NCI-H524 treated with DMSO at 0.1 percent for 48 hours (cell line): ENCODE measurements around the gene GULP1.

ENCODE experiments used
- DNase-seq: peaks from one replicate; lab custom pipeline; 2025; lab: John Stamatoyannopoulos, UW

Gene GULP1

GRCh38 chr2:188477564-188478103 is 186.0 kb downstream of the GULP1 start:
- DNase-seq: no peak

GRCh38 chr2:188478724-188479123 is 187.1 kb downstream of the GULP1 start:
- no peak for DNase-seq

- no peak for DNase-seq
Observed at GRCh38 chr2:188481474-188481873, 189.8 kb downstream of the GULP1 start.

- DNase-seq: no peak
Observed at GRCh38 chr2:188485496-188485895, 193.8 kb downstream of the GULP1 start.

DNA sequence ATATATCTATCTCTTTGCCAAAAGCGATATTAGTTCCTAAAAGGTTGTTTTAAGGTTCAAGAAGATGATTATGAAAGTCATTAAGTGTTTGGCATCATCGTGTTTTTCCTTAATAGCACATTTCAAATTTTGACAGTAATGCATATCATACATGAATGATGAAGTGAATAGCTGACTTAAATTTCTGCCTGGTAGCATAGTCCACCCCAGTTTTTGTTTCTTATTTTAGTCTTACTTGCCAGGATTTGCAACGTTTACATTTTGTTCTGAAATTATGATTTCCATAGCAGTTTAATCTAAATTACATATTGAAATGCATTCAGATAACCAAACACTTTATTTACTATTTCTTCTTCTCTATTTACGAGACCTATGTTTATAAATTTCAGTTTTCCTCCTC is 201.1 kb downstream of the GULP1 start:
- DNase-seq: no peak

- no peak for DNase-seq
Observed at GRCh38 chr2:188494906-188495305, 203.2 kb downstream of the GULP1 start.

- DNase-seq: no peak
Observed at GRCh38 chr2:188495969-188496431, 204.3 kb downstream of the GULP1 start.

DNA sequence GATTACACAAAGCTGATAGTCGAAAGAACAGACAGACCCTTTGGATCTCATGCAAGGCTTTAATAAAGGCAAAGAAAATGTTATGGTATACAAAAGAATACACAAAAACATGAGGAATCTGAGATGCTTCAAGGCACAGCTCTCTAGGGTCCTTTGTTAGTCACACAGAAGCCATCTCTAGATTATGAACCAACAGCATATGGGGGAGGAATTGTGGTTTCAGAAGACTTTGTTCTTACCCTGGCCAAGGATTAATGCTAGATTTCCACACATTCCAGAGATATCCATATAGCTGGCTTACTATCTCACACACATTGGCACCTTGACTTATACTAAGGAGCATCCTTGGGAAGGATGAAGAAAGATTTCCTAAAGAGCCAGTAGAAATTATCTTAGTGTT is 206.1 kb downstream of the GULP1 start:
- DNase-seq: no peak

- no peak for DNase-seq
Observed at GRCh38 chr2:188503975-188504374, 212.3 kb downstream of the GULP1 start.

GRCh38 chr2:188506843-188507242 is 215.2 kb downstream of the GULP1 start:
- no peak for DNase-seq

- DNase-seq: no peak
Observed at GRCh38 chr2:188511346-188511745, 219.7 kb downstream of the GULP1 start.

- no peak for DNase-seq
Observed at GRCh38 chr2:188512456-188512855, 220.8 kb downstream of the GULP1 start.

DNA sequence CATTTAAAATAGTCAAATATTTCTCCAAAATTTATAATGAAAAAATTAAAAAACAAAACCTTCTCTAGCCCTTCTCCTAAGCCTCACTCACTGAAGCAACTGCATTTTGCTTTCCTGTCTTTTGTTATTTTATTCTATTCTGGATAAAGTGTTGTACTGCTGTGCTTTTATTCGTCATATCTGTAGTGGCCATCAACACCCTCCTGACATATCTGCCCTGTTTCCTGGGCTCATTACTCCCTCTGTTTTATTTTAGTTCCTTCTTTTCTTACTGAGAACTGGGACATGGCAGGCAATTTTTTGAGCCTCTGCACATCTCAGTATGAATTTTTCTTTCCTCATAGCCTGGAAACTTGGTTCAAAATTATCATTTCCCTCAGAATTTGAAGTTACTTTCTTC is 224.2 kb downstream of the GULP1 start:
- no peak for DNase-seq

GRCh38 chr2:188517549-188518215 is 226.0 kb downstream of the GULP1 start:
- DNase-seq: no peak

DNA sequence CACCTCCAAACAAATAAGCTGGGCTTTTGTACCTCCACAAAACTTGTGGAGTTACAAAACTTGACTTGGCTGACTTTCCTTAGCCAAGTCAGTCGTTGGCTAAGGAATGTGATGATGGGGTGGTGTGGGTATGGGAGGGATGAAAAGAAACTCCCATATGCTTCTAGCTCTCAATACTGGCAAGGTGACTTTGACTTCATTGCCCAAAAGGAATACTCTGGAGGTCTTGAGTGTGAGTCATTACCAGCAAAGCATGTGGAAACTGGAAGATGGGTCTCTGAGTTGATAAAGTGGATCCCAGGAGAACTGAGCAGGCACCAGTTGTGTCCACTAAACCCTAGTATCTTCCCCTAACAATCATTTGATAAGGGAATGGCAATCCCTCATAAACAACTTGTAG is 226.7 kb downstream of the GULP1 start:
- DNase-seq: no peak

DNA sequence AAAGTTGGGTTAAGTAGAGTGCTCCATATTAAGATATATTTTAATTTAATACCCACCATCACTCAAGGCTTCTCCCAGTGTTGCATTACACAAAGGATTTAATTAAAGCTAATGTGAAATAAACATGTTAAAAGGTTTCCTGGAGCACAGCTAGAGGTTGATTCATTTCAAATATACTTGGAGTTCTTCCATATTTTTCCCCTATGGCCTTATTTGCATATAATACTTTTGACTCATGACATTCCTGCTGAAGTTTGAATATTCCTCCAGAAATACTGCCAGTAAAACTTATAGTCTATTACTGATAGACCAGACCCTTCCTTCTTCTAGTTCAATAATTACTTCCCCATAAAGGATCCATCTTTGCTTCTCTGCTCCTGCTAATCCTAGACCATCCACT is 227.5 kb downstream of the GULP1 start:
- DNase-seq: no peak

DNA sequence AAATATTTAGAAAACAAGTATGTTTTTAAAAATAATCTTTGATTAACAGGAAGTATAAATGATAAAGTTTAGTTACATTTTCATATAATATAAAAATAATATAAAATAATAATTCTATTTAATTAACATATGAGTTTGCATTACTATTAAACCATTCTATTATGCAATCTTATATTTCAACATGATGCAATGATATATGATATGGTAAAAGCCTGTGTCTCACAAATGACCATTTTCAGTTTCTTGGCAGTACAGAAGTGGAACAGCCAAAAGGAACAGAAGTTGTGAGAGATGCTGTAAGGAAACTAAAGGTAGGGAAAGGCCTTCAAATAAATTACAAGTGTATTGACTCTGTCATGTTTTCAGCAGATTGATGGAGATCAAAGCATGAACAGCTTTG is 230.8 kb downstream of the GULP1 start:
- no peak for DNase-seq

DNA sequence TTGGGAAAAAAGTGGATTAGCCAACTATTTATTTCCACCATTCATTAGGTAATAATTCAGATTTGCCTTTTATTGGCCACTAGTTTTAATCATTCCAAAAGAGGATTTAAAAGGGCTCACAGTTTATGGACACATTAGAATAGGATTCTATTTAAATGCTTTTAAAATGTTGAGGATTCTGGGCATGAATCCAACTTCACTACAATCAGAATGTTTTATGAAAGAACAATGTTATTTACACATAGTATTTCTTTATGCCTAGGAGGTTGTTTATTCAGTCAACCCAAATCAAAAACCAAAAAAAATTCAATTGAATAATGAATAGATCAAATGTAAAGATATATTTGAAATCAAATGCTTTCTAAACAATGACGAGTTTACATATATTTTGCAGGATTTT is 232.2 kb downstream of the GULP1 start:
- DNase-seq: no peak

GRCh38 chr2:188524519-188525113 is 232.9 kb downstream of the GULP1 start:
- no peak for DNase-seq

DNA sequence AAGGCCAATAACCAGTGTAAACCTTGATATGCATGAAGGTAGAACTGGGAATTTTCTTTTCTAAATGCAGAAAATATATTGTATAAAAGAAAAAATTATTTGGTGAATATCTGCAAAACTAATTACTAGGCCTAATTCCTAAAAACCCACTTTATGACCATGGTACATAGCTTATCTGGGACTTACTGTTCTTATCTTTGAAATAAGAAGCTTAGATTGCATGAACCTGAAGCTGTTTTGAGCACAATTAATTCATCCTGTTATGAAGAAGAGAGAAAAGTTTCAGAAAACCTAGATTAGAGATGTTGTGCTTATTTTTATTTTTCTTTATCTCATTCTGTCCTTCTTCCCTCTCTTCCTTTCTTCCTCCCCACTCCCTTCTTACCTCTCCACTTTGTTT is 235.0 kb downstream of the GULP1 start:
- DNase-seq: no peak

DNA sequence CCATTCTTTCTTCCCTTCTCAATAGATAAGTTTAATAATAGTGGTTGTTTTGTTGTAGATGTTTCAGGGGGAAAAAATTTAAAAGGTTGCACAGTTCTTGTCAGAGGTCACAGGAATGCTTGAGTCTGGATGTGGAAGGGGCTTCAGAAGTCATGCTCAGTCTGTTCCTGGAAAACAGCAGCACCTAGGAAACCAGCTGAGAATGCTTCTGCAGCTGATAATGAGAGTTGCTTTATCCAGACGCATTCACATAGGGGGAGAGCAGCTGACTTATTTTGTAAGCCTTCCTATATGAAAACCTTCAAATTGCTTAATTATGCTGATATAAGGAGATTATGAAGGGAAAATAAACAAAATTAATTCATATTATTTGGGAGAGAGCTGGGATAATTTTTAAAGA is 235.5 kb downstream of the GULP1 start:
- DNase-seq: no peak

DNA sequence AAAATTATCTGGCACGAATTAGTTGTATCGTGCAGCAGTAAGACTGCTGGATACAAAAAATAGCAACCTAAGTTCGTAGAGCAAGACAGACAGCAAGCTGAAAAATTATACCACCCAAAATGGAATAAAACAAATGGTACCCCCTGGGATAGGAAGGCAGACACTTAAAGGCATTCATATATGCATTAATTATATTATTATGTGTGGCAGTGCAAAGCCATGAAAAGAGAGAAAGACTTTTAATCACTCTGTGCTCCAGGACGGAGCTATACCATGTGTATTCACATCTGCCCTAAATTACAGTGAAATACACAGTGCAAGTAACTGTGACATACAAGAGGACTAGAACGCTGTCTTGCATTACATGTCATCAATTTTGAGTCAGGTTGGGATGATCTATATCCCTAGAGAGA is 235.9 kb downstream of the GULP1 start:
- no peak for DNase-seq

- no peak for DNase-seq
Observed at GRCh38 chr2:188529710-188530109, 238.0 kb downstream of the GULP1 start.

DNA sequence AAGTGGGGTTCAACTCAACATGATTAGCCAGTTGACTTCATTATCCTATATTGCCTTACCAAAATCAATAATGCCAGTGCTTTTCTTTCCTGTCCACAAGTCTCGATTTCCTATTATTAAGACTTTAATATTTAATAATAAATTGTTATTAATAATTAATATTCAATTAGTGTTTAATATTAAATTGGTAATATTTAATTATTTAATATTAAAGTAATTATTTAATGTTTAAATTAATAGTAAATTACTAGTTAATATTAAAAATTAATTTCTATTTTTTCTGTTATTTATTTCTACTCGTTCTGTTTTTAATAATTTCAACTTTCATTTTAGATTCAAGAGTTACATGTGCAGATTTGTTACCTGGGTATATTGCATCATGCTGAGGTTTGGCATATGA is 243.2 kb downstream of the GULP1 start:
- no peak for DNase-seq
